Neural crest cell (in vitro differentiated cells): ENCODE measurements around the gene CALN1. TPM values are rescaled to one million over a fixed set of nuclear protein-coding genes. Genes with fewer than 3 reads are reported as not detected.

ENCODE experiments used
- DNase-seq: peaks from one replicate; pipeline ENCODE4 v3.0.0; 2021; ENCODE audit warnings: low read depth, mixed read lengths, low spot score
- H3K27ac Mint-ChIP-seq: one replicate; pipeline ENCODE4 v1.8.0; 2021; ENCODE audit warnings: mild to moderate bottlenecking, mixed read lengths; ENCODE audit not compliant: unreplicated experiment
- H3K27me3 Mint-ChIP-seq: 2 replicates; pipeline ENCODE4 v1.8.0; 2021; ENCODE audit warnings: low read depth, mild to moderate bottlenecking, mixed read lengths
- H3K36me3 Mint-ChIP-seq: 2 replicates; pipeline ENCODE4 v1.8.0; 2021; ENCODE audit warnings: low read depth, mild to moderate bottlenecking, mixed read lengths
- H3K4me1 Mint-ChIP-seq: 2 replicates; pipeline ENCODE4 v1.8.0; 2021; ENCODE audit warnings: mixed read lengths
- H3K4me3 Mint-ChIP-seq: one replicate; pipeline ENCODE4 v1.8.0; 2021; ENCODE audit warnings: mild to moderate bottlenecking, mixed read lengths
- H3K9me3 Mint-ChIP-seq: 2 replicates; pipeline ENCODE4 v1.8.0; 2021; ENCODE audit warnings: mixed read lengths
- CTCF ChIP-seq: fragments of 200-600 bp; sonication (generic); conservative IDR thresholded peaks from 2 replicates; pipeline ENCODE4 v1.5.0; 2021; ENCODE audit warnings: antibody characterized with exemption, mild to moderate bottlenecking
- total RNA-seq: library from RNA; stranded (reverse); gene quantifications from 2 replicates; pipeline ENCODE4 v1.2.1, GENCODE V29; 2021

The CALN1 gene
- total RNA-seq, 1 donor from 2014 or later: 0.51 TPM

GRCh38 chr7:72404743-72405142, 7.4 kb downstream of the CALN1 start:
- no peak for TF ChIP-seq CTCF
- H3K27ac Mint-ChIP-seq: no peak overlapping the region
- peaks cover 4% of the 10 kb centered on the region for H3K27me3 Mint-ChIP-seq
- H3K9me3 Mint-ChIP-seq: no peaks in the 10 kb centered on the region
- no peak for DNase-seq
- no peaks in the 10 kb centered on the region for H3K4me1 Mint-ChIP-seq
- no peaks in the 10 kb centered on the region for H3K36me3 Mint-ChIP-seq
- H3K4me3 Mint-ChIP-seq: no peak overlapping the region

GRCh38 chr7:72403458-72404076, 8.6 kb downstream of the CALN1 start:
- TF ChIP-seq CTCF: no peak
- Mint-ChIP-seq H3K27ac (no peak overlapping the region), H3K9me3 (no peaks in the 10 kb centered on the region), H3K4me1 (no peaks in the 10 kb centered on the region), H3K27me3 (peaks cover 4% of the 10 kb centered on the region), H3K4me3 (no peak overlapping the region), H3K36me3 (no peaks in the 10 kb centered on the region)
- no peak for DNase-seq

GRCh38 chr7:72394016-72394415, 18.1 kb downstream of the CALN1 start:
- no peak for TF ChIP-seq CTCF
- H3K4me1 Mint-ChIP-seq: no peaks in the 10 kb centered on the region

GRCh38 chr7:72391821-72392377, 20.2 kb downstream of the CALN1 start:
- no peak for DNase-seq

More at GRCh38 chr7:72394016-72394415, 18.1 kb downstream of the CALN1 start:
- H3K27ac Mint-ChIP-seq: no peak overlapping the region
- H3K9me3 Mint-ChIP-seq: peaks cover 4% of the 10 kb centered on the region
- H3K4me3 Mint-ChIP-seq: no peak overlapping the region
- no peak for DNase-seq
- peaks cover 16% of the 10 kb centered on the region for H3K27me3 Mint-ChIP-seq
- no peaks in the 10 kb centered on the region for H3K36me3 Mint-ChIP-seq

GRCh38 chr7:72386118-72386517, 26.0 kb downstream of the CALN1 start:
- no peaks in the 10 kb centered on the region for H3K36me3 Mint-ChIP-seq
- DNase-seq: no peak
- H3K27me3 Mint-ChIP-seq: peaks cover 11% of the 10 kb centered on the region
- TF ChIP-seq CTCF: no peak
- peaks cover 6% of the 10 kb centered on the region for H3K9me3 Mint-ChIP-seq
- H3K4me1 Mint-ChIP-seq: no peaks in the 10 kb centered on the region
- H3K27ac Mint-ChIP-seq: no peak overlapping the region
- no peak overlapping the region for H3K4me3 Mint-ChIP-seq

More at GRCh38 chr7:72391821-72392377, 20.2 kb downstream of the CALN1 start:
- Mint-ChIP-seq H3K4me3 (no peak overlapping the region), H3K36me3 (no peaks in the 10 kb centered on the region), H3K27ac (no peak overlapping the region), H3K27me3 (peaks cover 14% of the 10 kb centered on the region), H3K9me3 (peaks cover 4% of the 10 kb centered on the region), H3K4me1 (no peaks in the 10 kb centered on the region)
- no peak for TF ChIP-seq CTCF
